Esophagus mucosa (tissue), 1 donor: ENCODE measurements around the gene ACOT2. TPM values are rescaled to one million over a fixed set of nuclear protein-coding genes. Genes with fewer than 3 reads are reported as not detected.

Experiments used
- ATAC-seq: fragments of 200-7000 bp; cut with Tn5 transposase; one replicate; pipeline ENCODE4 v1.9.1; 2020
- total RNA-seq: library from RNA; stranded (reverse); gene quantifications from one replicate; pipeline ENCODE4 v1.2.4, GENCODE V29; 2023
- donor health status: DM: yes; HTN: yes; CAD: no.

ACOT2 gene
- total RNA-seq, 1 donor from 2014 or later, result 7.2 TPM

DNA sequence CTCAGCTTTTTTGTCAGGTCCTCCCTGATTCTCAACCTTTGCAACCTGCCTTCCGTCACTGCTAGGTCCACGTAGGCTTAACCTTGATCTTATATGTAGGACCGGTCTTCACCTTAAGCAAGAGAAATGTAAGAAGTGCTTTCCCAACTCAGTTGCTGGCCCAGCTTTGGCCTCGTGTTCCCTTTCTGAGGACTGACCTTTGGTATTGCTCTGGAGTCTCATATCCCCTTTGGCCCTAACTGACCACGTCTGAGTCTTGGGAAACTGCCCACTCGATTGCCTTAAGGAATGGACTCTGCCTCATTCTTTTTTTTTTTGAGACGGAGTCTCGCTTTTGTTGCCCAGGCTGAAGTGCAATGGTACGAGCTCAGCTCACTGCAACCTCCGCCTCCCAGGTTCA is 51.3 kb downstream of the ACOT2 start:
- ATAC-seq, result no peak

- no peak for ATAC-seq
Observed at GRCh38 chr14:73623504-73624054, 54.6 kb downstream of the ACOT2 start.

Other genes with a start within 250 kb of the ACOT2 start
- 49.2 TPM for gene NUMB, start 110.7 kb upstream of the ACOT2 start, total RNA-seq
- 7.1 TPM for gene RIOX1, start 78.3 kb upstream of the ACOT2 start, total RNA-seq
- 2.7 TPM for gene ACOT1, start 32.1 kb upstream of the ACOT2 start, total RNA-seq
- gene HEATR4, start 10.3 kb upstream of the ACOT2 start, total RNA-seq, result 0.04 TPM
- gene ACOT4, start 22.7 kb downstream of the ACOT2 start, total RNA-seq, result 1.0 TPM
- gene ACOT6, start 43.3 kb downstream of the ACOT2 start, total RNA-seq, result not detected
- 4.1 TPM for gene DNAL1, start 75.8 kb downstream of the ACOT2 start, total RNA-seq
- gene PNMA1, start 145.2 kb downstream of the ACOT2 start, total RNA-seq, result 11.6 TPM